ENCODE data around the gene IL19.

DNA sequence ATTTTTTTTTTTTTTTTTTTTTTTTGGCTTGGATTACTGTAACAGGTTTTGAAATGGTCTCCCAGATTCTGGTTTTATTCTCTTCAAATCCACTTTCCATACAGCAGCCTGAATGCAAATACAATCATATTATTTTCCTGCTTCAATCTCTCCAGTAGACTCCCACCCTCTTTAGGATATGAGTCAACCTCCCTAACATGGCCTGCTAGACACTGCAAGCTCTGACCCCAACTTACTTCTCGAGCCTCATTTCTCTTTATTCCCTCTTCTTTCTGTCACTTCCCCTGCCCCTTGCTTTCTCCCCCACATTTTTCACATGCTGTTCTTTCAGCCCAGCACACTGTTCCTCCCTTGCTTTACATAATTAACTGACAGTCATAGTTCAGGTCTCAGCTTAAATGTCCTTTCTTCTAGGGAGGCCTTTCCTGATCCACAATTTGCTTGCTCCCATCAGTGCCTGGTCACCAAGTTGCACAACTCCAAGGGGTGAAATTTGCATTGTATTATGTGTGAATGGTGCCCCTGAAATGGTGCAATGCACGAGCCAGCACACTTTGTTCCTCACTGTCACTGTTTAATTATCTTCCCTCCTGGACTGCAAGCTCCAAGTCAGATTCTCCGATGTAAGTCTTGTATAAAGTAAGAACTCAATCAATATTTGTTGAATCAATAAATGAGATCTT, 22.1 kb upstream of the IL19 start:
- no peak for TF ChIP-seq CTCF (IDR thresholded peaks at IDR 0.05)
- no peak for TF ChIP-seq POLR2A (IDR thresholded peaks at IDR 0.05)

Data from stomach (tissue), 4 donors.